ENCODE measurements around the gene TMEM31. TPM values are rescaled to one million over a fixed set of nuclear protein-coding genes. Genes with fewer than 3 reads are reported as not detected.

TMEM31 gene
- total and polyA plus RNA-seq, 2 of the 8 experiments (the other 6 are each of a cell fraction or from before 2014, with no cell fraction given), result 0.65 TPM; not detected in 1

- Histone ChIP-seq H4K20me1 (replicated peaks in 1 of 2; ENCODE audit: control insufficient read depth in 1 of 2, insufficient read depth in 2 of 2, low read length in 2 of 2) (no peaks in the 10 kb centered on the region), H3K27me3 (replicated peaks in 1 of 4; ENCODE audit: control insufficient read depth in 3 of 4, extremely low read depth in 1 of 4, insufficient read depth in 3 of 4, low read length in 3 of 4) (no peaks in the 10 kb centered on the region), H2AFZ (ENCODE audit: low read length) (peak overlapping the region; percentile 81), H3K56ac (replicated peaks; ENCODE audit: insufficient read length, low read depth, low read length) (no peak overlapping the region), H2BK5ac (ENCODE audit: low read depth, low read length) (no peak overlapping the region), H3K14ac (ENCODE audit: insufficient read length) (no peak overlapping the region), H3K9ac (replicated peaks in 1 of 4; ENCODE audit: extremely low read depth in 1 of 4, low read depth in 3 of 4, low read length in 3 of 4) (peak overlapping the region in 1 of 4 experiments; percentile 48; a peak in 1 of 7 replicates), H4K5ac (ENCODE audit: insufficient read length, low read depth, low read length) (no peak overlapping the region), H3K18ac (ENCODE audit: extremely low read depth, low read length) (no peak overlapping the region; the same call in 1 of the 2 replicates), H2BK12ac (ENCODE audit: low read depth, low read length) (no peak overlapping the region), H3K4me3 (ENCODE audit: extremely low read depth in 1 of 4, insufficient read depth in 2 of 4, low read depth in 3 of 4, low read length in 4 of 4) (peak overlapping the region; percentile 24 to 63 (median 36); a peak in 7 of 8 replicates), H3K4ac (replicated peaks; ENCODE audit: insufficient read length, low read depth, low read length) (no peak overlapping the region), H3K4me1 (replicated peaks in 1 of 4; ENCODE audit: control insufficient read depth in 3 of 4, insufficient read depth in 4 of 4, low read length in 3 of 4) (no peaks in the 10 kb centered on the region), H3K23ac (ENCODE audit: insufficient read length) (no peak overlapping the region), H4K91ac (replicated peaks; ENCODE audit: insufficient read length, low read length) (no peak overlapping the region), H2BK120ac (replicated peaks; ENCODE audit: low read depth, low read length) (no peak overlapping the region), H4K8ac (ENCODE audit: extremely low read depth, insufficient read depth, low read length) (no peak overlapping the region), H2BK20ac (ENCODE audit: low read length) (no peak overlapping the region), H2BK15ac (ENCODE audit: low read length) (no peak overlapping the region), H3K9me3 (ENCODE audit: insufficient read depth in 2 of 2, low read depth in 1 of 2, low read length in 1 of 2) (no peaks in the 10 kb centered on the region), H3K23me2 (ENCODE audit: low read depth, low read length) (no peaks in the 10 kb centered on the region), H3K79me2 (ENCODE audit: control insufficient read depth in 1 of 2, insufficient read depth in 2 of 2, low read length in 2 of 2) (no peaks in the 10 kb centered on the region), H3K36me3 (ENCODE audit: control insufficient read depth in 2 of 4, insufficient read depth in 4 of 4, low read length in 3 of 4) (no peaks in the 10 kb centered on the region), H3K79me1 (ENCODE audit: low read depth, low read length) (no peaks in the 10 kb centered on the region), H3K27ac (ENCODE audit: low read depth, low read length) (no peak overlapping the region), H2AK5ac (ENCODE audit: low read depth, low read length) (no peak overlapping the region), H3K4me2 (ENCODE audit: insufficient read depth in 1 of 2, low read depth in 2 of 2, low read length in 2 of 2) (peak overlapping the region; percentile 64 to 90)
- TF ChIP-seq KDM4A (IDR thresholded peaks at IDR 0.05; ENCODE audit: low read depth, low read length, severe bottlenecking) (peak; percentile 15), PHF8 (conservative IDR thresholded peaks at IDR 0.05; ENCODE audit: low read depth, low read length) (no peak), YY1 (IDR thresholded peaks at IDR 0.05; ENCODE audit: low read depth, low read length) (0 out of 2 replicates have a peak, but pooled peaks have one; percentile 38)
- ChIA-PET POLR2A (ENCODE audit: partially characterized antibody) (interaction anchor here (0.8 to 2.4 kb wide), 6 partner anchors 8 to 35 kb away, joined by 3 to 7 read pairs (median 3); partner anchors contain the start of gene MORF4L2), CTCF (ENCODE audit: partially characterized antibody) (interaction anchor here (1.1 to 2.5 kb wide), 3 partner anchors 34 to 131 kb away, joined by 3 to 8 read pairs (median 7); no protein-coding TSS in a partner anchor)
- WGBS, 2 experiments (ENCODE audit: extremely low coverage in 1 of 2, insufficient coverage in 1 of 2, insufficient read length in 1 of 2, insufficient replicate concordance in 2 of 2, low coverage in 1 of 2, low lambda C conversion rate in 2 of 2, missing lambda C conversion rate in 1 of 2), result 26% methylated on average over 12 of the region's 23 CpGs; no CpG with 5 or more reads in 1 of the 2 experiments
- DNase-seq (ENCODE audit: low read depth in 1 of 2, low spot score in 2 of 2) (peak in 1 of 2 experiments; percentile 57), FAIRE-seq (no peak)
Observed at GRCh38 chrX:103663981-103664762, 46.5 kb upstream of the TMEM31 start.
